Activated CD8-positive, alpha-beta memory T cell treated with anti-CD3 and anti-CD28 coated beads, Interleukin-2, amount 50 U/mL, for 48 hours (primary cell): ENCODE data around the gene NFILZ.
A peak's percentile ranks its signal among the peaks of the same experiment; 100 is the strongest.

Experiments used
- DNase-seq: peaks from one replicate; pipeline ENCODE4 v3.0.0-alpha.2; 2020

Gene NFILZ, protein sequence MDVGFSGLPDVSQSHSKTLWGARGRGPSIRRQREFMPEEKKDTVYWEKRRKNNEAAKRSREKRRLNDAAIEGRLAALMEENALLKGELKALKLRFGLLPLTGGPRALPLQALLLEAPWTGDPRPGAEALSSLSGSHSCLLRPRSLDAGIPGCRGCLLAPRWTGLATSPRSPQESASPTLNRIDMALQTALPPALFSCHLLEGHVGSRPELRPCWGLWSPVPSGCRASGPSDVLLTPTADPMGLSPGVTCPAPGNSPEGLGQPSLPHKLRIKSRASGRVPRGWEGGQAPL

DNA sequence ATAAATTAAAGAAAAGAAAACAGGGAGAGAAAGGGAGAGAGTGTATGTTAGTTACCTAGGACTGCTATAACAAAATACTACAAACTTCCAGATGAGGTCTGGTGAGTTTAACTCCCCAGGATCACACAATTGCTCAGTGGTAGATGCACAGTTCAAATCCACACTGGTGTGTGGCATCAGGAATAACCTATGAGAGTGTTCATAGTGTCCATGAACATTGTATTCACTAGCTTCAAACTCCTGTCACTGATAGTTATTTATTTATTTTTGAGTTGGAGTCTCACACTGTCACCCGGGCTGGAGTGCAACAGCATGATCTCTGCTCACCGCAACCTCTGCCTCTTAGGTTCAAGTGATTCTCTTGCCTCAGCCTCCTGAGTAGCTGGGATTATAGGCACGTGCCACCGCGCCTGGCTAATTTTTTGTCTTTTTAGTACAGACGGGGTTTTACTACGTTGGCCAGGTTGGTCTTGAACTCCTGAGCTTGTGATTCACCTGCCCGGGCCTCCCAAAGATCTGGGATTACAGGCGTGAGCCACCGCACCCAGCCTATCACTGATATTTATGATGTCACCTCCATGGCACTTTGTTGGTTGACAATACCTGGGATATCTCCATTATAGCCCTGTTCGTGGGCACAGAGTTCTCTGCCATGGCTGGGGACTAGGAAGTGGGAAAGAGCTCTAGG is at the start of gene NFILZ:
NFILZ (plus strand) TSS at position 638 of the 688 bp plus-strand sequence. CDS start 46,133 bp downstream, outside the sequence.
- DNase-seq: no peak

DNA sequence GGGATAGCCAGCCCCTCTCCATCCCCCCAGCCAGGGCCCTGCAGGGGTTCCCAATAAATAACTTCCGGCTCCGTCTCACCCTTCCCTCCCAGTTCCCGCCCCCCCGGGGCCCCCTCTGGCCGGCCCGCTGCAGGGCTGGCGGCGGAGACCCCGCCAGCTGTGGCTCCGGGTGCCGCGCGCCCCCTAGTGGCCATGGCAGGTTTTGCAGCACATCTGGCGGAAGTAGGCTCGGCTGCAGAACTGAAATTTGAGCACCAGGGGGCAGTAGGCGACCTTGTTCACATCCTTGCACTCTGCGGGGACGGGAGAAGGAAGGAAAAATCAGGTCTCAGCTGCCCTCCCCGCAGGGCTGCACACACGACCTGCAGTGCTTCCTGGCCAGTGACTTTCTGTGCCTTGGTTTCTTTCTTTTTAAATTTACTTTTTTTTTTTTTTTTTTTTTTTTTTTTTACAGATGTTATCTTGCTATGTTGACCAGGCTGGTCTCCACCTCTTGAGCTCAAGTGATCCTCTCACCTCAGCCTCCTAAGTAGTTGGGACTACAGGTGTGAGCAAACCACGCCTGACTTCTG is 49.6 kb upstream of the NFILZ start:
- DNase-seq: peak; percentile 98

DNA sequence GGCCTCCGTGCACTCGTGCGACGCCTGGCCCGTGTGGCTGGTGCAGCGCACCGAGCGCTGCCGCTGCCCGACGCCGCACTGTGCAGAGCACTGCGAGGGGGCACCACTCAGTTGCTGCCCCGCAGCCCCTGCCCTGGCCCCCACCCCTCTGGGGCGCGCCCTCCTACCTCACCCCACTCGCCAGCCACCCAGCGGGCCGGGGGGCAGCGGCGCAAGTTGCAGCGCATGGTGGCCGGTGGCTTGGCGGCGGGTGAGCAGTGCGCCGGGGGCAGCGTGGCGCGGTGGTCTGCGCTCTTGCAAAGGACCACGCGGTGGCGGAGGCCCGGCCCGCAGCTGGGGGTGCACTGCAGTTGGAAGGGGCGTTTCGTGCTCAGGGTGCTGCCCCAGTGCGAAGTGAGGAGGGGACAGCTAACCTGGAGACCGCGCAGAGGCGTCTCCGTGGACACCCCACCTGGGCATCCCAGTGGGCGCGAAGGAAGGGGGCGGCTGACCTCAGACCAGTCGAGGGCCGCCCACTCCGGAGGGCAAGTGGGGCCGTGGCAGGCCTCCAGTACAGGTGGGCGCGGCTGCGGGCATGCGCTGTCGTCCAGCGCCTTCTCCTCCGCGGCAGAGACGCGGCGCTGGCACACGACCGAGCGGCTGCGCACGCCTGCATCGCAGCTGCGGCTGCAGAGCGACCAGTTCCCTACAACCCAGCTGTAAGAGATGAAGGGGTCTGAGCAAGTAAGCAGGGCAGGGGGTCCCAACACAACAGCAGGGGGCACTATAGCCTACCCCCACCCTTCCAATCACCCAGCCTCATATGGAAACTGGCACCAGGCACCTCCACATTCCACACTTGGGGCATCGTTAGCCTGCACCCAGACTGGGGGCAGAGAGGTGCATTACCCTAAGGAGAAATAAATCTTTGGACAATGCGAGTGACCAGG is 45.2 kb upstream of the NFILZ start:
- no peak for DNase-seq

DNA sequence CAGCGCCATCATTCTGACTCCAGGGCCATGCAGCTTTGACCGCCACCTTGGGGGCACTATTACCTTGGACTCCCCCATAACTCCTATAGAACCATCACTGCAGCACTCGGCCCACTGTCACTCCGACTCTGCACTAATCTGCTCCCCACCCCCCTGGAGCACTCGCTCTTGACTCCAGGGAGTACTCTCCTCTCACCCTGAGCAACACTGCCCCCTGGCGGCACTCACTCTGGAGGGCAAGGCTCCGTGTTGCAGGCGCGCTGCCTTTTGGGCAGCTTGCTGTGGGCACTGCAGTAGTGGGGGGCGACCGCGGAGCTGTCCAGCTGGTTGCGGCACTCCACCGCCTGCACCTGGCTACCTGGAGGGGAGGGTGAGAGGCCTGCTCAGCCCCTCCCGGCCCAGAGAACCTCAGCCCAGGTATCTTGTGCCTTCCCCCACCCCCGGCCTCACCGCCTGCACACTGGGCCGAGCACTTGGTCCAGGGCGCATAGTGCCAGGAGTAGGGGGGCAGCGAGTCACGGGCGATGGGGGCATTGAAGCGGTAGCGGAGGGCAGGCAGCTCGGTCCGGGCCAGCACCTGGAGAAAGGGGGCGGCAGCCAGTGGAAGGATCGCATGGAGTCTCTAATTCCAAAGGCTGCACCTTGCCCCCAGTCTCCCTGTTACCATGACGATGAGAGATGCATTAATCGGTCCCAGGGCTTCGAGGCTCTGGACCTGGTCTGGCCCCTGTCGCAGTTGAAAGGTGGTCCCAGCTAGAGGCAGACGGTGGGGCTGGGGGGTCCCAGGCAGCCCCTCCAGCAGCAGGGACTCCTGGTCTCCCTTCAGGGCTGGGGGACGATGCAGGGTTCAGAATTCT is 44.3 kb upstream of the NFILZ start:
- DNase-seq: peak; percentile 87

DNA sequence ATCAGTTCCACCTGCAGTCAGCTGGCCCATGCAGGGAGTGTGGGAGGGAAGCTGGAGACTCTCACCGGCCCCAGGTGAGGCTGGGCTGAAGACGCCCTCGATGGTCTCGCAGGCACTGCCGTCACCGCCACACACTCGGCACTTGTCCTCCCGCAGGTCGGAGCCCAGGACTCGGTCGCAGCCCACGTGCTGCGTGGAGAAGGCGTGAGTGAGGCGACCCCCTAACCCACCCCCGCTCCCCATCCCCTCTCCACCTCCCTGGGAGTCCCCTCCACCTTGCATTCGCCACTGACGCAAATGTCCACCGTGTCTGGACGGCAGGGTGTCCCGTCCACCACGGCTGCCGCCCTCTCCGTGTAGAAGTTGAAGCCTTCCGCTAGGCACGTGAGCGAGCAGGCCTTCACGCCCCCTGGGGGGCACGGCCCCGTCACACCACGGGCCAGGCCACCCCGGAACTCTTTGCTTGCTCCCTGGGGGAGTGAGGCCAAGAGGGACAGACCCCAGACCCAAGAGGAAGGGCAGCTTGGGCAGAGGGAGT is 41.2 kb upstream of the NFILZ start:
- DNase-seq: no peak

DNA sequence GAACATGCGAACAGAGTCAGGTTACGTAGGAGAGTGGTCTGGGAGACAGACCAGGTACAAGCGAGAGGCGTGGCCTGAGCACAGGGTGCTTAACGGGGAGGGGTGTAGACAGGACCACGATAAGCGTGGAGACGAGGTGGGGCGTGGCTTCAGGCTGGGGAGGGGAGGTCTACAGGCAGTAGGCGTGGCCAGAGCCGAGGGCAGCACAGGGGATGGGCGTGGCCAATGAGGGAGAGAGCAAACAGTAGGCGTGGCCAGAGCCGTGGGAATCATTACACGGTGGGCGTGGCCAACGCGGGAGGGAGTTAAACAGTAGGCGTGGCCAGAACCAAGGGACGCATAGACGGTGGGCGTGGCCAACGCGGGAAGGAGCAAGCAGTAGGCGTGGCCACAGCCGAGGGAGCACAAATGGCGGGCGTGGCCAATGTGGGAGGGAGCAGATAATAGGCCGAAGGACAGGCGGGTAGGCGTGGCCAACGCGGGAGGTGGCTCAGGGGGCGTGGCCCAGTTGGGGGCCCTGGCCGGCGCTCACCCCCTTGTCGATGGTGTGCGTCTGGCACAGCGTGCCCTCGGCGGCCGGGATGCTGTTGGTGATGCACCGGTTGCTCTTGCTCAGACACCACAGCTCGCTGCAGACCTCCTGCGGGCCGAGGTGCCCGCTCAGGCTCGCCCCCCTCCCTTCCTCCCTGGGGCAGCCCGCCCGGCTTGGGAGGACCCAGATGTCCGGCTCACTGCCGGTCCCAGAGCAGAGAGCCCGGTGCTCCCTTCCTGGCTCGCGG is 38.0 kb upstream of the NFILZ start:
- peak; percentile 99 for DNase-seq

DNA sequence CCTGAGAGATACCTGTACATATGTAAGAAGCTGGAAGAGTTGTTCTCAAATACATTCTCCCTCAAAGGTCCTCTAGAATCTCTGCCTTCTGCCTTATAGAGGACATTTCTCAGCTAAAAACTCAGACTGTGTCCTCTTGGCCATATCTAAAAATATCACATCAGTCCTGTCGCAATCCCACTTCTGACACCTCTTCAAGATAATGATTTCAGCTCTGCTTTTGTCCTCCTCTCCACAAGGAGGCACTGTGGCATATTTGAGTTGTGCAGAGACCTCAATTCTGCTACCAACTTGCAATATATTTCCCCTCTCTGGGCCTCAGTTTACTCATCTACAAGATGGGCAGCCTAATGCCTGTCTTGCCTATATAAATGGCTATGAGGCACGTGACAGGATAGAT is 36.5 kb upstream of the NFILZ start:
- DNase-seq: no peak

DNA sequence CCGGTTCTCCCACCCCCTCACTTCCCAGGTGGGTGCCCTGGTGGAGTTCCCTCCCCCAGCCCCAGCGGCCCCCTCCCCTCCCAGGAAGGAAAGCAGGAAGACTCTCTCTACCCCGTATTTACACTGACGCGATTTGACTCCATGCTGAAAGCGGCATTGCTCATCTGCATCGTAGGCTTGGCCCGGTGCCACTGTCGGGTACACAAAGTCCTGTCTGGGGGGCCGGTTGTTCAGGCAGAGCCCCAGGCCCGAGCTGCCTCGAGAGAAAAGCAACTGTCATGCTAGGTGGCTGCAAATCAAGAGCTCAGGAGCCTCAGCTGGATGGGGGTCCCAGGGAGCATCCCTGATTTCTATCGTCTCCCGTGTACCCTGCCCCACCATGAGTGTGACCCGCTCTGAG is 34.8 kb upstream of the NFILZ start:
- DNase-seq: no peak

DNA sequence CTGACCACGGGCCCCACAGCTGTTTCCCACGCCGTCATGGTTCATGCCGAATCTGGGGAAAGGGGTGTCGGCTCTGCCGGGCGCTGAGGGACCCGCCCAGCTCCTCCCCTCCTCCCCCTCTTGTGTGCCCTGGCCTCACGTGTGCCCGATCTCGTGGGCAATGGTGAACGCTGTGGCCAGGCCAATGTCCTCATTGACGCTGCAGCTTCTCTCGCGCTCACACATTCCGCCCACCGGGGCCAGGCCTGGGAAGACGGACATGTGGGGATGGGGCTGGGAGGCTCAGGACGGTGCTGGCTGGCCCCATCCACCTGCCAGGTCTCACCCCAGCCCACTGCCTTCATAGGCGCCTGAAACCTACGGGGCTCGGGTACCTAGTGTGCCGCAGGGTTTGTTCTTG is 34.3 kb upstream of the NFILZ start:
- DNase-seq: no peak

DNA sequence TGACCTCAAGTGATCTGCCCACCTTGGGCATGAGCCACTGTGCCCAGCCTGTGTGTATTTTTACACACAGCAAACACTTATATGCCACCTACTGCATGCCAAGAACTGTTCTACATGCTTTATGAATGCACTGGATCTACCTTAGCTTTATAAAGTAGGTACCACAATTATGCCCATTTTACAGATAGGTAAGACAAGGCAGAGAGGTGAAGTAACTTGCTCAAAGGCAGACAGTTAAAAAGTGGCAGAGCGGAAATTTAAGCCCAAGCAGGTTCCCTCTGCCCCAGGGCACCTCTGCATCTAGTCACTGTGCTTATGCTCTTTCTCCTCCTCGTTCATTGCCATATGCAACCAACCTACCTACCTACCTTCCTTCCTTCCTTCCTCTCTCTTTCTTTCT is 30.4 kb upstream of the NFILZ start:
- no peak for DNase-seq

DNA sequence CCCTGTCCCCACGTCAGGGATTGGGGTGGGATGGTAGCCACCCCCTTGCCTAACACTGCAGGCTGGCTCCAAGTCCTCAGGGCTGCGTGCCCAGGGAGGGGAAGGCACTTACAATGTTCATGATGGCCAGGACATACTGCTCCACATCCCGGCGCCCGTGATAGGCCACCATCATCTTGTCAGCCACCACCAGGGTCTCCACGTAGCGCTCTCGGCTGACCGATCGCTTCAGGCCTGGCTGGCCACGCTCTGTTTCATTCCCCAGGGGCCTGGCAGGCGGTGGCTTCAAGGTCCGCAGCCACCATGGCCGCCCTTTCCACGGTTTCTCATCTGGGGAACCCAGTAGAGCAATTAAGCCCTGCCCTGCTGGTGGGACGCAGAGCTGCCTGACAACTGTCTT is 29.6 kb upstream of the NFILZ start:
- no peak for DNase-seq

DNA sequence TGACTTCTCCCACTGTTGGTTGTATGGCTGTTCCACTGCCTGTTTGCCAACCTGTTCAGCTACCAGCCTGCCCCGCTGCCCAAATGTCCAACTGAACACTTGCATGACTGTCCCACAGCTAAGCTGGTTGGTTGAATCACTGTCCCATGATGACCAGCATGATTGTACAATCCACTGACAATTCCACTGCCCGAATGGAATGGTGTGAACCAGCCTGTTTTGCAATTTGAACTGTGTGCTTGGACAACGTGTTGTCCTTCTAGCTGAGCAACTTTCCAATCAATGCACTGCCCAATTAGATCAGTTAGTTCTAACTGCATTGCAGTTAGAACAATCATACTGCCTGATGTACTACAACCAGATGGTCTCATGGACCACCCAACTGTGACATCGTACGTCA is 28.6 kb upstream of the NFILZ start:
- no peak for DNase-seq

DNA sequence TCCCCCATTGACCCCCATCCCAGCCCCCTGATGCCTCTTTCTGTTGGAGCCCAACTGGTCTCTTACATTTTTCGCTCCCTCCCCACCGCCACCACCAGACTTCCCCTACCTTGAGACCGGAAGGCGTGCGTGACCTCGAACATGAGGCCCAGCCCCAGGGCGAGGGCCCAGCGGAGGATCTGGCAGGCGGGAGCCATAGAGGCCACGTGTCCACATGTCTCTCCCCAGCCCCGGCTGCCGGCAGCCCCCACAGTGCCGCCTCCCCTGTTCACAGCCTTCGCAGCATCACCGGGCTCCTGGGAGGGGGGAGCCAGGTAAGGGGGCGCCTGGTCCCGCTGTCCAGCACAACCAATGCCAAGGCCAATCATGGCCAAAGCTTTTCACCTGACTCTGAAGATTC is 24.9 kb upstream of the NFILZ start:
- DNase-seq: no peak

DNA sequence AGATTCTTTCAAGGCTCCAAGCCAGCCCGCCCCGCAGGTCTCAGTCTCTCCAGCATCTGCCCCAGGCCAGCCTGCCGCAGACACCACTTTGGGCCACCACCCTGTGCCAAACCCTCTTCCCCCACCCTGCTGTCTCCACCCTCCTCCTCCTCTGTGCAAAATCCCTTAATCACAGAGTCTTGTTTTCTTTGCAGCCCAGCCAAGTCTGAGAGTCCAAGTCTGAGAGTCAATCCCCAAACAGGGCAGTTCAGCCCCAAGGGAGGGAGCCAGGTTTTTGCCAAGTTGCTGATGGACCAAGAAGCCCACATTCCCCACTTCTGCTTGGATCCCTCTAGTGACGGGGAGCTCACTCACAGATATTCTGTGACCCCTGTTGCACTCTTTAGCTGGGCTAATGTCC is 23.0 kb upstream of the NFILZ start:
- DNase-seq: no peak

DNA sequence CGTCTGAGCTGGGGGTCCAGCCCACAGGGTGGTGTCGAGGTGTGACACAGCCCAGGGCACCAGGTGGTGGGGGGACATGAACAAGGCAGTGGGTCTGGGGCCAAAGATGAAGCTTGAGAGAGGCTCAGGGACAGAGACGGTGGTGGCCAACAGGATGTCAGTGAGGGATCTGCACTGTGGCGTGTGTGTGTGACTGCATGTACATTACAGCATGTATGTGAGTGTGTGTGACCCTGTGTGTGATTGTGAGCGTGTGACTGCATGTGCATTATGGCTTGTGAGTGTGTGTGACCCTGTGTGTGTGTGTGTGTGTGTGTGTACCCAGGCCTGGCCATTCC is 21.5 kb upstream of the NFILZ start:
- no peak for DNase-seq

DNA sequence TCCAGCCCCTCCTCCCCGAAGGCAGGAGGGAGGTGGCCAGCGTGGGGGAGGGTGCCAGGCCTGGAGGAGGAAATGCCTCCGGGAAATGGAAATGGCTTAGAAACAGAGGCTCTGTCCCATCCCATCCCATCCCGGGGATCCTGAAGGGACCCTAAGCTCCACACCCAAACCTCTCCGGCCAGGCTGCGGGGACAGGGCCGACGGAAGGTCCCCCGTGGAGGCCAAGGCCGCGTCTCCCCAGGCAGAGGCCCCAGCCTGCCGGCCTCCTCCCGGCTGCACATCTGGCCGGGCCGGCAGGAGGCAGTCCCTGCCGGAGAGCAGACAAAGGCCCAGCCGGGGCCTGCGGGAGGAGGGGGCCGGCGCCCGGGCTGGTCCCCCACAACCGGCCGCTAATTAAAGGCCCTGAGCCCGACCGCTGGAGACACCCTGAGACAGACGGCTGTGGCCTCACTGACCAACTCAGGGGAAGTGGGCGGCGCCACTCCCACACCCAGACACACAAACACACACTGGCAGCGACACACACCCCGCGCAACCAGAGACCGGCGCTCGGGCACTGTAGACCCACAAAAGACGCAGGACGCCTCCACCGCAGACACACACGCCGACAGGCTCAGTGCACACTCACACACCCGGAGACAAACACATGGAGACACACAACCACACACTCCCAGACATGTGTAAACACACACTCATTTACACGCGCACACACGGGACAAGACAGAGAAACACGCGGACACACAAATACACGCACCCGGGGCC is 21.0 kb upstream of the NFILZ start:
- DNase-seq: peak; percentile 64

DNA sequence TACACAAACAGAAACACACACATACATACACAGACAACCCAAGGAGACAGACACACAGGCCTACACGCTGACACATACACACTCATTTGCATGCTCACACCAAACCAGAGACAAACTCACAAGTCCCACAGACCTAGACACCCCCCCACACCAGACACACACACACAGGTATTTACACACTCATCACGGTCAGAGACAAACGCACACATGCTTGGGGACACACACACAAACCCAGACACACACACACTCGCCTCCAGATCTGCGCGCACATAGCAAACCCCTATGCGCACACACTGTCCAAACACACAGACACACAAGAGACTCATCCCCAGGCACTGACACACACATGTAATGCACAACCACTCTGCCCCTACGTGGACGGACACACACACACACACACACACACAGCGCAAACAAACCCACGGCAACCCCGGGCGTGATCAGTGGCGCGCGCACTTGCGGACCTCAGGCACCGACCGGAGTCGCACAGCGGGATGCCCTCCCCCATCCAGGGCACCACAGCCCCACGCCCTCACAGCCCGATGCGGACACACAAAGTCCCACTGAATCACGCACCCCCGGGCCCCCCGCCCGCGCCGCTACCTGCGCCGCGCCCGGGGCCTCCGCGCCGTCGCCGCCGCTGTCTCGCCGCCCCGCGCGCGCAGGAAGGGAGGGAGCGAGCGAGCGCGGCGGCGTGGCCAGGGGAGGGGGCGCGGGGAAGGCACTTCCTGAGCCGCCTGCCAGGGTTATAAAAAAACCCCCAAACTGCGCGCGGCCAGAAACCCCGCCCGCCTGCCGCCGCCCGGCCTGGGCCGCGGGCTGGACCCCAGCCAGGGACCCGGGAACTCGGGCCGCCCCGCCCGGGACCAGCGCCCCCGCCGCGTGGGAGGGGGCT is 20.1 kb upstream of the NFILZ start, which contains the start of gene ADAMTS10:
ADAMTS10 (minus strand) TSS at position 675 of the 895 bp plus-strand sequence. CDS start 5,005 bp downstream, outside the sequence.
- peak; percentile 68 for DNase-seq

DNA sequence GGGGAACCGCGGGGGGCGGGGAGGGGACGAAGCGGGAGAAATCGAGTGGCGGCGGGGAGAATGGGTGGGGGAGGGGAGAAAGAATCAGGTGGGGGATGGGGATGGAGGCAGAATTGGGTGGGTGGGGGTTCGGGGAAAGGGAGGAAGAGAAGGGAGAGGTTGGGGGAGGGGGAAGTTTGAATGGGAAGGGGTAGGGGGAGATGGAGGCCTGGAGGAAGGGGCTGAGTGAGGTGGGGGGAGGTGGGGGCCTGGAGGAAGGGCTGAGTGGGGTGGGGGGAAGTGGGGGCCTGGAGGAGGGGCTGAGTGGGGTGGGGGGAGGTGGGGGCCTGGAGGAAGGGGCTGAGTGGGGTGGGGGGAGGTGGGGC is 19.5 kb upstream of the NFILZ start:
- no peak for DNase-seq

DNA sequence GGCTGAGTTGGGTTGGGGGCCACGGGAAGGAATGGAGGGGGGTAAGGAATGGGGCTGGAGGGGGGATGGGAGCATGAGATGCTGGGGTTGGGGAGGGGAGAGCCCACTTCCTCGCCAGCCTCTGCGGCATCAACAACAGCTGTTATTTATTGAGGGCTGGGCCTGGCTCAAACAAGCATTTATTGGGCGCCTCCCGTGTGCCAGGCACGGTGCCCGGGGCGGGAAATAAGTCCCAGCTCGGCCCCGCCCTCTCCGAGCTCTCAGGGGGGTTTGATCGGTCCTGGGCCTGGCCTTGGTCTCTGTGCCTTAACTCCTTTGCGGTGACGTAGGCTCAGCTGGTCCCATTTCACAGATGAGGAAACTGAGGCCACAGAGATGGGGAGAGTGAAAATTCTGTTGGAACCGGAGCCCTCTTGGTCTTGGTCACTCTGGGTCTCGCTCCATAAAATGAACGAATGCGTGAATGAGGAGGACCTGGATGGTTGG is 19.0 kb upstream of the NFILZ start:
- DNase-seq: no peak
